Measurements from ENCODE around the gene STING1. TPM values are rescaled to one million over a fixed set of nuclear protein-coding genes. Genes with fewer than 3 reads are reported as not detected.

The STING1 gene
- polyA plus RNA-seq, 1 of the 3 experiments (the other 2 are of a cell fraction) = 98.4 TPM

- H3F3A ChIP-seq (replicated peaks; ENCODE audit: insufficient read depth) = peaks cover 16% of the 10 kb centered on the region
- TF ChIP-seq MAX (IDR thresholded peaks at IDR 0.05; ENCODE audit: low read depth) (peak; percentile 96), EZH2phosphoT487 (IDR thresholded peaks at IDR 0.05; ENCODE audit: borderline replicate concordance, low read depth) (no peak)
- POLR2A ChIA-PET = interaction anchor here (0.5 kb wide), 1 partner anchor 13 kb away, joined by 3 read pairs; no protein-coding TSS in a partner anchor
- no peaks in the 10 kb centered on the region for H4K20me1 ChIP-seq (ENCODE audit: insufficient read depth)
- peak overlapping the region; percentile 32; the same call in 1 of the 2 replicates for H3K4me2 ChIP-seq
- 0 out of 2 replicates have a peak, but pooled peaks cover 6% of the 10 kb centered on the region for H3K79me2 ChIP-seq (ENCODE audit: insufficient read depth)
- DNase-seq = no peak
- H2AFZ ChIP-seq (ENCODE audit: low read depth) = peak overlapping the region; percentile 67
- no peak overlapping the region for H3K4me3 ChIP-seq (ENCODE audit: low read depth in 2 of 2, low read length in 1 of 2)
- WGBS (ENCODE audit: low lambda C conversion rate) = 56% methylated on average over 8 of the region's 8 CpGs
- peak overlapping the region; percentile 27; the same call in 1 of the 2 replicates for H3K9ac ChIP-seq
- H3K9me3 ChIP-seq = no peaks in the 10 kb centered on the region
- H3K4me1 ChIP-seq (ENCODE audit: control insufficient read depth in 1 of 2, insufficient read depth in 2 of 2, low read depth in 1 of 2, low read length in 1 of 2) = peaks cover 0 to 38% of the 10 kb centered on the region in 2 experiments; a peak in 3 of 4 replicates
- peak overlapping the region in 1 of 2 experiments; percentile 84; a peak in 2 of 4 replicates for H3K27ac ChIP-seq (ENCODE audit: low read depth in 2 of 2, low read length in 1 of 2)
- H3K27me3 ChIP-seq (ENCODE audit: insufficient read depth) = no peaks in the 10 kb centered on the region
- no peaks in the 10 kb centered on the region for H3K36me3 ChIP-seq (replicated peaks in 1 of 2; ENCODE audit: control insufficient read depth in 1 of 2, insufficient read depth in 2 of 2, low read length in 1 of 2)
- CTCF ChIA-PET = interaction anchor here (0.8 kb wide), 1 partner anchor 36 kb away, joined by 3 read pairs; no protein-coding TSS in a partner anchor
- no peaks in the 10 kb centered on the region for H3K9me2 ChIP-seq
Observed at GRCh38 chr5:139458580-139459407, 23.8 kb downstream of the STING1 start.

- peak overlapping the region in 1 of 2 experiments; percentile 84; a peak in 2 of 4 replicates for H3K27ac ChIP-seq (ENCODE audit: low read depth in 2 of 2, low read length in 1 of 2)
- no peaks in the 10 kb centered on the region for H3K36me3 ChIP-seq (replicated peaks in 1 of 2; ENCODE audit: control insufficient read depth in 1 of 2, insufficient read depth in 2 of 2, low read length in 1 of 2)
- peaks cover 0 to 35% of the 10 kb centered on the region in 2 experiments; a peak in 3 of 4 replicates for H3K4me1 ChIP-seq (ENCODE audit: control insufficient read depth in 1 of 2, insufficient read depth in 2 of 2, low read depth in 1 of 2, low read length in 1 of 2)
- H3K4me2 ChIP-seq = no peak overlapping the region
- no peaks in the 10 kb centered on the region for H3K9me2 ChIP-seq
- H3K4me3 ChIP-seq (ENCODE audit: low read depth in 2 of 2, low read length in 1 of 2) = no peak overlapping the region
- 94% methylated on average over 5 of the region's 5 CpGs for WGBS (ENCODE audit: low lambda C conversion rate)
- DNase-seq = no peak
- H3K9ac ChIP-seq = no peak overlapping the region
- H2AFZ ChIP-seq (ENCODE audit: low read depth) = no peak overlapping the region
- TF ChIP-seq TEAD4 (IDR thresholded peaks at IDR 0.05; ENCODE audit: borderline replicate concordance, insufficient read depth) (no peak), RCOR1 (IDR thresholded peaks at IDR 0.05; ENCODE audit: low read length) (no peak), YY1 (IDR thresholded peaks at IDR 0.05; ENCODE audit: low read depth) (no peak), SMC3 (IDR thresholded peaks at IDR 0.05; ENCODE audit: low read depth, low read length) (no peak), REST (IDR thresholded peaks at IDR 0.05; ENCODE audit: low read depth, low read length) (no peak), RFX5 (IDR thresholded peaks at IDR 0.05; ENCODE audit: low read length) (no peak), RAD21 (IDR thresholded peaks at IDR 0.05; ENCODE audit: low read length) (no peak), MXI1 (IDR thresholded peaks at IDR 0.05; ENCODE audit: low read depth, low read length) (no peak), CTCF (IDR thresholded peaks at IDR 0.05) (no peak), GATA2 (CRISPR knock-in tag; IDR thresholded peaks at IDR 0.05) (no peak)
- H3F3A ChIP-seq (replicated peaks; ENCODE audit: insufficient read depth) = peaks cover 16% of the 10 kb centered on the region
- no peaks in the 10 kb centered on the region for H3K27me3 ChIP-seq (ENCODE audit: insufficient read depth)
- POLR2A ChIA-PET = interaction anchor here (0.5 kb wide), 1 partner anchor 12 kb away, joined by 3 read pairs; no protein-coding TSS in a partner anchor
- H3K9me3 ChIP-seq = no peaks in the 10 kb centered on the region
- CTCF ChIA-PET = interaction anchor here (0.8 kb wide), 1 partner anchor 35 kb away, joined by 3 read pairs; no protein-coding TSS in a partner anchor
- H3K79me2 ChIP-seq (ENCODE audit: insufficient read depth) = 0 out of 2 replicates have a peak, but pooled peaks cover 6% of the 10 kb centered on the region
- H4K20me1 ChIP-seq (ENCODE audit: insufficient read depth) = no peaks in the 10 kb centered on the region
Observed at GRCh38 chr5:139457653-139458306, 24.8 kb downstream of the STING1 start.
